ENCODE data around the gene GNAQ. TPM values are rescaled to one million over a fixed set of nuclear protein-coding genes. Genes with fewer than 3 reads are reported as not detected.

GNAQ gene
- total and polyA plus RNA-seq, 4 donors = 6.8 to 19.6 (median 12.6) TPM

DNA sequence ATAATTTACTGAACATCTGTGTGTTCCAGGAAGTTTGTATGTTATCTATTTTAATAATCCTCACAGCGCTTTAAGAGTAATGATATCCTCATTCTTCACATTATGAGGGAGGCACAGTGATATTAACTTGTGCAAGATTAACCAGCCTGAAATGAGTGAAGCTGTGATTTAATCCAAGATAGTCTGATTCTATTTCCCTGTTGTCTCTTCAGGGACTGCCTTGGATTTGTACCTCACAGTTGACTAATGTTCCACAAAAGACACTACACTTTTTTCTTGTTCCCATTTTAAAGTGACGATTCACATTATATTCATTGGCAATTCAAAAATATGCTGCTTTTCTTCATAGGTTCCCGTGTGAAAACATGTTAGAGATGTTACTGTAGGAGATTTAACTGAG, 258.2 kb downstream of the GNAQ start:
- no peaks in the 10 kb centered on the region for H3K9me3 ChIP-seq (ENCODE audit: control insufficient read depth in 4 of 4, low read length in 3 of 4)
- H3K4me1 ChIP-seq (ENCODE audit: control insufficient read depth in 4 of 4, insufficient read depth in 4 of 4, low read length in 3 of 4) = no peaks in the 10 kb centered on the region
- no peak overlapping the region for H3K27ac ChIP-seq (ENCODE audit: low read depth in 1 of 2, low read length in 2 of 2)
- no peak overlapping the region for H3K9ac ChIP-seq (ENCODE audit: low read depth in 1 of 2, low read length in 2 of 2)
- TF ChIP-seq YY1 (IDR thresholded peaks at IDR 0.05) = no peak
- TF ChIP-seq RXRA (IDR thresholded peaks at IDR 0.05) = no peak
- TF ChIP-seq, protein P1, sequence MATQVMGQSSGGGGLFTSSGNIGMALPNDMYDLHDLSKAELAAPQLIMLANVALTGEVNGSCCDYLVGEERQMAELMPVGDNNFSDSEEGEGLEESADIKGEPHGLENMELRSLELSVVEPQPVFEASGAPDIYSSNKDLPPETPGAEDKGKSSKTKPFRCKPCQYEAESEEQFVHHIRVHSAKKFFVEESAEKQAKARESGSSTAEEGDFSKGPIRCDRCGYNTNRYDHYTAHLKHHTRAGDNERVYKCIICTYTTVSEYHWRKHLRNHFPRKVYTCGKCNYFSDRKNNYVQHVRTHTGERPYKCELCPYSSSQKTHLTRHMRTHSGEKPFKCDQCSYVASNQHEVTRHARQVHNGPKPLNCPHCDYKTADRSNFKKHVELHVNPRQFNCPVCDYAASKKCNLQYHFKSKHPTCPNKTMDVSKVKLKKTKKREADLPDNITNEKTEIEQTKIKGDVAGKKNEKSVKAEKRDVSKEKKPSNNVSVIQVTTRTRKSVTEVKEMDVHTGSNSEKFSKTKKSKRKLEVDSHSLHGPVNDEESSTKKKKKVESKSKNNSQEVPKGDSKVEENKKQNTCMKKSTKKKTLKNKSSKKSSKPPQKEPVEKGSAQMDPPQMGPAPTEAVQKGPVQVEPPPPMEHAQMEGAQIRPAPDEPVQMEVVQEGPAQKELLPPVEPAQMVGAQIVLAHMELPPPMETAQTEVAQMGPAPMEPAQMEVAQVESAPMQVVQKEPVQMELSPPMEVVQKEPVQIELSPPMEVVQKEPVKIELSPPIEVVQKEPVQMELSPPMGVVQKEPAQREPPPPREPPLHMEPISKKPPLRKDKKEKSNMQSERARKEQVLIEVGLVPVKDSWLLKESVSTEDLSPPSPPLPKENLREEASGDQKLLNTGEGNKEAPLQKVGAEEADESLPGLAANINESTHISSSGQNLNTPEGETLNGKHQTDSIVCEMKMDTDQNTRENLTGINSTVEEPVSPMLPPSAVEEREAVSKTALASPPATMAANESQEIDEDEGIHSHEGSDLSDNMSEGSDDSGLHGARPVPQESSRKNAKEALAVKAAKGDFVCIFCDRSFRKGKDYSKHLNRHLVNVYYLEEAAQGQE (IDR thresholded peaks at IDR 0.05) = no peak
- no peak for TF ChIP-seq JUND (IDR thresholded peaks at IDR 0.05)
- TF ChIP-seq, protein P2, sequence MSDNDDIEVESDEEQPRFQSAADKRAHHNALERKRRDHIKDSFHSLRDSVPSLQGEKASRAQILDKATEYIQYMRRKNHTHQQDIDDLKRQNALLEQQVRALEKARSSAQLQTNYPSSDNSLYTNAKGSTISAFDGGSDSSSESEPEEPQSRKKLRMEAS (IDR thresholded peaks at IDR 0.05) = no peak
- no peak for TF ChIP-seq GABPA (IDR thresholded peaks at IDR 0.05 in 1 of 2, conservative IDR thresholded peaks at IDR 0.05 in 1 of 2)
- no peak for TF ChIP-seq FOXA2 (IDR thresholded peaks at IDR 0.05)
- TF ChIP-seq, protein P3, sequence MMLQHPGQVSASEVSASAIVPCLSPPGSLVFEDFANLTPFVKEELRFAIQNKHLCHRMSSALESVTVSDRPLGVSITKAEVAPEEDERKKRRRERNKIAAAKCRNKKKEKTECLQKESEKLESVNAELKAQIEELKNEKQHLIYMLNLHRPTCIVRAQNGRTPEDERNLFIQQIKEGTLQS (IDR thresholded peaks at IDR 0.05) = no peak
- TF ChIP-seq, protein P4, sequence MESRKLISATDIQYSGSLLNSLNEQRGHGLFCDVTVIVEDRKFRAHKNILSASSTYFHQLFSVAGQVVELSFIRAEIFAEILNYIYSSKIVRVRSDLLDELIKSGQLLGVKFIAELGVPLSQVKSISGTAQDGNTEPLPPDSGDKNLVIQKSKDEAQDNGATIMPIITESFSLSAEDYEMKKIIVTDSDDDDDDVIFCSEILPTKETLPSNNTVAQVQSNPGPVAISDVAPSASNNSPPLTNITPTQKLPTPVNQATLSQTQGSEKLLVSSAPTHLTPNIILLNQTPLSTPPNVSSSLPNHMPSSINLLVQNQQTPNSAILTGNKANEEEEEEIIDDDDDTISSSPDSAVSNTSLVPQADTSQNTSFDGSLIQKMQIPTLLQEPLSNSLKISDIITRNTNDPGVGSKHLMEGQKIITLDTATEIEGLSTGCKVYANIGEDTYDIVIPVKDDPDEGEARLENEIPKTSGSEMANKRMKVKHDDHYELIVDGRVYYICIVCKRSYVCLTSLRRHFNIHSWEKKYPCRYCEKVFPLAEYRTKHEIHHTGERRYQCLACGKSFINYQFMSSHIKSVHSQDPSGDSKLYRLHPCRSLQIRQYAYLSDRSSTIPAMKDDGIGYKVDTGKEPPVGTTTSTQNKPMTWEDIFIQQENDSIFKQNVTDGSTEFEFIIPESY (IDR thresholded peaks at IDR 0.05) = no peak
- no peak for TF ChIP-seq FOXA1 (IDR thresholded peaks at IDR 0.05)
- no peak for TF ChIP-seq EGR1 (IDR thresholded peaks at IDR 0.05; ENCODE audit: low read depth in 2 of 2)
- TF ChIP-seq SP1 (IDR thresholded peaks at IDR 0.05) = no peak
- H3K4me3 ChIP-seq (ENCODE audit: low read depth in 1 of 3, low read length in 3 of 3) = no peak overlapping the region
- 91% methylated on average over 3 of the region's 3 CpGs for WGBS
- H3K36me3 ChIP-seq (ENCODE audit: control insufficient read depth in 4 of 4, insufficient read depth in 3 of 4, low read depth in 1 of 4, low read length in 3 of 4) = no peaks in the 10 kb centered on the region
- no peak for DNase-seq (ENCODE audit: low spot score)
- H3K27me3 ChIP-seq (ENCODE audit: control insufficient read depth in 4 of 4, insufficient read depth in 4 of 4, low read length in 3 of 4) = no peaks in the 10 kb centered on the region

DNA sequence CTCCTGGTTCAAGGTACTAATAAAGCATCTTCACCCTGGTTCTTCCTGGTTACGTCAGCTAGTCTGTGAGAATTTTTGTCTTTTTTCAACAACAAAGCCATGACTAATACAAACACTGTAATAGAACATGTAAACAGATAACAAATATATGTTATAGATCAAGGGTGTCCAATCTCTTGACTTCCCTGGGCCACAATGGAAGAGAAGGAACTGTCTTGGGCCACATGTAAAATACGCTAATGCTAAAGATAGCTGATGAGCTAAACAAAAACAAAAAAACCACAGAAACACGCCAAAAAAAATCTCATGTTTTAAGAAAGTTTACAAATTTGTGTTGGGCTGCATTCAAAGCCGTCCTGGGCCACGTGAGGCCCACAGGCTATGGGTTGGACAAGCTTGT, 259.0 kb downstream of the GNAQ start:
- 90% methylated on average over 5 of the region's 5 CpGs for WGBS
- no peak for TF ChIP-seq RXRA (IDR thresholded peaks at IDR 0.05)
- no peak for TF ChIP-seq EGR1 (IDR thresholded peaks at IDR 0.05; ENCODE audit: low read depth in 2 of 2)
- TF ChIP-seq HNF4A (conservative IDR thresholded peaks at IDR 0.05) = no peak
- TF ChIP-seq, protein P4 (IDR thresholded peaks at IDR 0.05) = no peak
- no peak for TF ChIP-seq JUND (IDR thresholded peaks at IDR 0.05)
- TF ChIP-seq NR2F2 (IDR thresholded peaks at IDR 0.05) = no peak
- no peak for TF ChIP-seq RAD21 (IDR thresholded peaks at IDR 0.05)
- no peak for TF ChIP-seq FOXA2 (IDR thresholded peaks at IDR 0.05)
- TF ChIP-seq, protein P2 (IDR thresholded peaks at IDR 0.05) = no peak
- TF ChIP-seq TAF1 (conservative IDR thresholded peaks at IDR 0.05) = no peak
- no peak for DNase-seq (ENCODE audit: low spot score)
- Histone ChIP-seq H3K9ac (ENCODE audit: low read depth in 1 of 2, low read length in 2 of 2) (no peak overlapping the region), H3K27me3 (ENCODE audit: control insufficient read depth in 4 of 4, insufficient read depth in 4 of 4, low read length in 3 of 4) (no peaks in the 10 kb centered on the region), H3K4me1 (ENCODE audit: control insufficient read depth in 4 of 4, insufficient read depth in 4 of 4, low read length in 3 of 4) (no peaks in the 10 kb centered on the region), H3K27ac (ENCODE audit: low read depth in 1 of 2, low read length in 2 of 2) (no peak overlapping the region), H3K36me3 (ENCODE audit: control insufficient read depth in 4 of 4, insufficient read depth in 3 of 4, low read depth in 1 of 4, low read length in 3 of 4) (no peaks in the 10 kb centered on the region), H3K9me3 (ENCODE audit: control insufficient read depth in 4 of 4, low read length in 3 of 4) (no peaks in the 10 kb centered on the region), H3K4me3 (ENCODE audit: low read depth in 1 of 3, low read length in 3 of 3) (no peak overlapping the region)
